HepG2 (cell line): ENCODE results near the gene BSND. TPM values are rescaled to one million over a fixed set of nuclear protein-coding genes. Genes with fewer than 3 reads are reported as not detected.

Experiments used
- HNRNPL ChIP-seq: fragments of 200-400 bp; formaldehyde crosslinking; IDR thresholded peaks from 2 replicates; pipeline ENCODE4 v1.6.1; 2017; ENCODE audit warnings: mild to moderate bottlenecking, low read depth, low read length
- HOXA3 ChIP-seq: sonication (generic); formaldehyde crosslinking; IDR thresholded peaks from 2 replicates; pipeline ENCODE4 v1.5.0; 2020; ENCODE audit warnings: missing genetic modification reagents
- MEIS1 ChIP-seq: sonication (generic); formaldehyde crosslinking; IDR thresholded peaks from 2 replicates; pipeline ENCODE4 v1.9.0; 2021; ENCODE audit warnings: mild to moderate bottlenecking, missing genetic modification reagents, moderate library complexity, borderline replicate concordance
- MXD1 ChIP-seq: sonication (generic); formaldehyde crosslinking; IDR thresholded peaks from 2 replicates; pipeline ENCODE4 v1.4.0; 2020; ENCODE audit warnings: mild to moderate bottlenecking, missing genetic modification reagents
- SALL2 ChIP-seq: sonication (generic); formaldehyde crosslinking; IDR thresholded peaks from 2 replicates; pipeline ENCODE4 v1.8.1; 2023; ENCODE audit warnings: mild to moderate bottlenecking, missing genetic modification reagents, inconsistent platforms
- SP4 ChIP-seq: sonication (generic); formaldehyde crosslinking; IDR thresholded peaks from 2 replicates; pipeline ENCODE4 v1.8.1; 2023; ENCODE audit warnings: mild to moderate bottlenecking, missing genetic modification reagents
- TSC22D2 ChIP-seq: sonication (generic); formaldehyde crosslinking; IDR thresholded peaks from 2 replicates; pipeline ENCODE4 v1.5.1; 2020; ENCODE audit warnings: missing genetic modification reagents, mild to moderate bottlenecking, borderline replicate concordance
- ZNF224 ChIP-seq: sonication (generic); formaldehyde crosslinking; IDR thresholded peaks from 2 replicates; pipeline ENCODE4 v1.5.0; 2020; ENCODE audit warnings: mild to moderate bottlenecking, missing genetic modification reagents
- ZNF775 ChIP-seq: sonication (generic); formaldehyde crosslinking; IDR thresholded peaks from 2 replicates; pipeline ENCODE4 v1.4.0; 2020; ENCODE audit warnings: missing genetic modification reagents, mild to moderate bottlenecking, moderate library complexity, borderline replicate concordance
- ZSCAN25 ChIP-seq: sonication (generic); formaldehyde crosslinking; IDR thresholded peaks from 2 replicates; pipeline ENCODE4 v1.8.0; 2022; ENCODE audit warnings: mild to moderate bottlenecking, missing genetic modification reagents
- polyA plus RNA-seq, 8 experiments: library from polyadenylated mRNA; depleted of rRNA in 3 of 8; stranded (reverse) in 7 of 8; unstranded in 1 of 8; fragments of >200 nt; fragmentation: Illumina TruSeq in 4 of 8; extraction: Trizol in 4 of 8; gene quantifications; 2 replicates each; pipeline versions ENCODE4 v1.2.1 to v1.2.3, GENCODE V29; 2011 to 2016; ENCODE audit warnings: low read depth in 4 of 8, missing spikeins in 1 of 8, mixed read lengths in 1 of 8; ENCODE audit not compliant: insufficient read depth in 1 of 8
- total RNA-seq, 5 experiments: library from RNA; depleted of rRNA; stranded (reverse); fragments of >200 nt; fragmentation: Illumina TruSeq; extraction: Trizol; gene quantifications; 2 replicates each; pipeline ENCODE4 v1.2.3, GENCODE V29; 2016; ENCODE audit warnings: low read depth in 1 of 5
- TF ChIP-seq, protein P1 (sequence below): sonication (generic); formaldehyde crosslinking; IDR thresholded peaks from 2 replicates; pipeline ENCODE4 v1.5.0; 2020; ENCODE audit warnings: mild to moderate bottlenecking, missing genetic modification reagents, borderline replicate concordance
- TF ChIP-seq, protein P2 (sequence below): sonication (generic); formaldehyde crosslinking; IDR thresholded peaks from 2 replicates; pipeline ENCODE4 v1.4.0; 2020; ENCODE audit warnings: mild to moderate bottlenecking, missing genetic modification reagents
- TF ChIP-seq, protein P3 (sequence below): sonication (generic); formaldehyde crosslinking; IDR thresholded peaks from 2 replicates; pipeline ENCODE4 v1.8.1; 2022; ENCODE audit warnings: low read depth, mild to moderate bottlenecking, missing genetic modification reagents

BSND gene
- total and polyA plus RNA-seq, 2 of the 13 experiments (the other 11 are each of a cell fraction or from before 2014, with no cell fraction given): not detected

- TF ChIP-seq ZSCAN25 (CRISPR knock-in tag) (peak; percentile 79), HOXA3 (peak; percentile 87), MEIS1 (CRISPR knock-in tag) (peak; percentile 53; the same call in 1 of the 2 replicates), ZNF224 (no peak; the same call in 1 of the 2 replicates), SP4 (CRISPR knock-in tag) (peak; percentile 48; the same call in 1 of the 2 replicates), HNRNPL (no peak), TSC22D2 (CRISPR knock-in tag) (peak; percentile 90; the same call in 1 of the 2 replicates), SALL2 (CRISPR knock-in tag) (peak; percentile 88; the same call in 1 of the 2 replicates), ZNF775 (CRISPR knock-in tag) (peak; percentile 72; the same call in 1 of the 2 replicates), MXD1 (peak; percentile 82; the same call in 1 of the 2 replicates)
- TF ChIP-seq, protein P1, sequence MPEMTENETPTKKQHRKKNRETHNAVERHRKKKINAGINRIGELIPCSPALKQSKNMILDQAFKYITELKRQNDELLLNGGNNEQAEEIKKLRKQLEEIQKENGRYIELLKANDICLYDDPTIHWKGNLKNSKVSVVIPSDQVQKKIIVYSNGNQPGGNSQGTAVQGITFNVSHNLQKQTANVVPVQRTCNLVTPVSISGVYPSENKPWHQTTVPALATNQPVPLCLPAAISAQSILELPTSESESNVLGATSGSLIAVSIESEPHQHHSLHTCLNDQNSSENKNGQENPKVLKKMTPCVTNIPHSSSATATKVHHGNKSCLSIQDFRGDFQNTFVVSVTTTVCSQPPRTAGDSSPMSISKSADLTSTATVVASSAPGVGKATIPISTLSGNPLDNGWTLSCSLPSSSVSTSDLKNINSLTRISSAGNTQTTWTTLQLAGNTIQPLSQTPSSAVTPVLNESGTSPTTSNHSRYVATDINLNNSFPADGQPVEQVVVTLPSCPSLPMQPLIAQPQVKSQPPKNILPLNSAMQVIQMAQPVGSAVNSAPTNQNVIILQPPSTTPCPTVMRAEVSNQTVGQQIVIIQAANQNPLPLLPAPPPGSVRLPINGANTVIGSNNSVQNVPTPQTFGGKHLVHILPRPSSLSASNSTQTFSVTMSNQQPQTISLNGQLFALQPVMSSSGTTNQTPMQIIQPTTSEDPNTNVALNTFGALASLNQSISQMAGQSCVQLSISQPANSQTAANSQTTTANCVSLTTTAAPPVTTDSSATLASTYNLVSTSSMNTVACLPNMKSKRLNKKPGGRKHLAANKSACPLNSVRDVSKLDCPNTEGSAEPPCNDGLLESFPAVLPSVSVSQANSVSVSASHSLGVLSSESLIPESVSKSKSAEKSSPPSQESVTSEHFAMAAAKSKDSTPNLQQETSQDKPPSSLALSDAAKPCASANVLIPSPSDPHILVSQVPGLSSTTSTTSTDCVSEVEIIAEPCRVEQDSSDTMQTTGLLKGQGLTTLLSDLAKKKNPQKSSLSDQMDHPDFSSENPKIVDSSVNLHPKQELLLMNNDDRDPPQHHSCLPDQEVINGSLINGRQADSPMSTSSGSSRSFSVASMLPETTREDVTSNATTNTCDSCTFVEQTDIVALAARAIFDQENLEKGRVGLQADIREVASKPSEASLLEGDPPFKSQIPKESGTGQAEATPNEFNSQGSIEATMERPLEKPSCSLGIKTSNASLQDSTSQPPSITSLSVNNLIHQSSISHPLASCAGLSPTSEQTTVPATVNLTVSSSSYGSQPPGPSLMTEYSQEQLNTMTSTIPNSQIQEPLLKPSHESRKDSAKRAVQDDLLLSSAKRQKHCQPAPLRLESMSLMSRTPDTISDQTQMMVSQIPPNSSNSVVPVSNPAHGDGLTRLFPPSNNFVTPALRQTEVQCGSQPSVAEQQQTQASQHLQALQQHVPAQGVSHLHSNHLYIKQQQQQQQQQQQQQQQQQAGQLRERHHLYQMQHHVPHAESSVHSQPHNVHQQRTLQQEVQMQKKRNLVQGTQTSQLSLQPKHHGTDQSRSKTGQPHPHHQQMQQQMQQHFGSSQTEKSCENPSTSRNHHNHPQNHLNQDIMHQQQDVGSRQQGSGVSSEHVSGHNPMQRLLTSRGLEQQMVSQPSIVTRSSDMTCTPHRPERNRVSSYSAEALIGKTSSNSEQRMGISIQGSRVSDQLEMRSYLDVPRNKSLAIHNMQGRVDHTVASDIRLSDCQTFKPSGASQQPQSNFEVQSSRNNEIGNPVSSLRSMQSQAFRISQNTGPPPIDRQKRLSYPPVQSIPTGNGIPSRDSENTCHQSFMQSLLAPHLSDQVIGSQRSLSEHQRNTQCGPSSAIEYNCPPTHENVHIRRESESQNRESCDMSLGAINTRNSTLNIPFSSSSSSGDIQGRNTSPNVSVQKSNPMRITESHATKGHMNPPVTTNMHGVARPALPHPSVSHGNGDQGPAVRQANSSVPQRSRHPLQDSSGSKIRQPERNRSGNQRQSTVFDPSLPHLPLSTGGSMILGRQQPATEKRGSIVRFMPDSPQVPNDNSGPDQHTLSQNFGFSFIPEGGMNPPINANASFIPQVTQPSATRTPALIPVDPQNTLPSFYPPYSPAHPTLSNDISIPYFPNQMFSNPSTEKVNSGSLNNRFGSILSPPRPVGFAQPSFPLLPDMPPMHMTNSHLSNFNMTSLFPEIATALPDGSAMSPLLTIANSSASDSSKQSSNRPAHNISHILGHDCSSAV (CRISPR knock-in tag): no peak
- TF ChIP-seq, protein P2, sequence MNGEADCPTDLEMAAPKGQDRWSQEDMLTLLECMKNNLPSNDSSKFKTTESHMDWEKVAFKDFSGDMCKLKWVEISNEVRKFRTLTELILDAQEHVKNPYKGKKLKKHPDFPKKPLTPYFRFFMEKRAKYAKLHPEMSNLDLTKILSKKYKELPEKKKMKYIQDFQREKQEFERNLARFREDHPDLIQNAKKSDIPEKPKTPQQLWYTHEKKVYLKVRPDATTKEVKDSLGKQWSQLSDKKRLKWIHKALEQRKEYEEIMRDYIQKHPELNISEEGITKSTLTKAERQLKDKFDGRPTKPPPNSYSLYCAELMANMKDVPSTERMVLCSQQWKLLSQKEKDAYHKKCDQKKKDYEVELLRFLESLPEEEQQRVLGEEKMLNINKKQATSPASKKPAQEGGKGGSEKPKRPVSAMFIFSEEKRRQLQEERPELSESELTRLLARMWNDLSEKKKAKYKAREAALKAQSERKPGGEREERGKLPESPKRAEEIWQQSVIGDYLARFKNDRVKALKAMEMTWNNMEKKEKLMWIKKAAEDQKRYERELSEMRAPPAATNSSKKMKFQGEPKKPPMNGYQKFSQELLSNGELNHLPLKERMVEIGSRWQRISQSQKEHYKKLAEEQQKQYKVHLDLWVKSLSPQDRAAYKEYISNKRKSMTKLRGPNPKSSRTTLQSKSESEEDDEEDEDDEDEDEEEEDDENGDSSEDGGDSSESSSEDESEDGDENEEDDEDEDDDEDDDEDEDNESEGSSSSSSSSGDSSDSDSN (CRISPR knock-in tag): peak; percentile 98
- TF ChIP-seq, protein P3, sequence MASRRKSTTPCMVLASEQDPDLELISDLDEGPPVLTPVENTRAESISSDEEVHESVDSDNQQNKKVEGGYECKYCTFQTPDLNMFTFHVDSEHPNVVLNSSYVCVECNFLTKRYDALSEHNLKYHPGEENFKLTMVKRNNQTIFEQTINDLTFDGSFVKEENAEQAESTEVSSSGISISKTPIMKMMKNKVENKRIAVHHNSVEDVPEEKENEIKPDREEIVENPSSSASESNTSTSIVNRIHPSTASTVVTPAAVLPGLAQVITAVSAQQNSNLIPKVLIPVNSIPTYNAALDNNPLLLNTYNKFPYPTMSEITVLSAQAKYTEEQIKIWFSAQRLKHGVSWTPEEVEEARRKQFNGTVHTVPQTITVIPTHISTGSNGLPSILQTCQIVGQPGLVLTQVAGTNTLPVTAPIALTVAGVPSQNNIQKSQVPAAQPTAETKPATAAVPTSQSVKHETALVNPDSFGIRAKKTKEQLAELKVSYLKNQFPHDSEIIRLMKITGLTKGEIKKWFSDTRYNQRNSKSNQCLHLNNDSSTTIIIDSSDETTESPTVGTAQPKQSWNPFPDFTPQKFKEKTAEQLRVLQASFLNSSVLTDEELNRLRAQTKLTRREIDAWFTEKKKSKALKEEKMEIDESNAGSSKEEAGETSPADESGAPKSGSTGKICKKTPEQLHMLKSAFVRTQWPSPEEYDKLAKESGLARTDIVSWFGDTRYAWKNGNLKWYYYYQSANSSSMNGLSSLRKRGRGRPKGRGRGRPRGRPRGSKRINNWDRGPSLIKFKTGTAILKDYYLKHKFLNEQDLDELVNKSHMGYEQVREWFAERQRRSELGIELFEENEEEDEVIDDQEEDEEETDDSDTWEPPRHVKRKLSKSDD (CRISPR knock-in tag): peak; percentile 90; the same call in 1 of the 2 replicates
Measured at GRCh38 chr1:55039342-55040082, 40.8 kb downstream of the BSND start, which contains the start of gene PCSK9 (continued).
